NCI-H524 (cell line): ENCODE results near the gene FAM107A.
A peak's percentile ranks its signal among the peaks of the same experiment; 100 is the strongest.

ENCODE experiments used
- DNase-seq, 2 experiments: peaks; one replicate each; lab custom pipeline; 2025; lab: John Stamatoyannopoulos, UW

Gene FAM107A

DNA sequence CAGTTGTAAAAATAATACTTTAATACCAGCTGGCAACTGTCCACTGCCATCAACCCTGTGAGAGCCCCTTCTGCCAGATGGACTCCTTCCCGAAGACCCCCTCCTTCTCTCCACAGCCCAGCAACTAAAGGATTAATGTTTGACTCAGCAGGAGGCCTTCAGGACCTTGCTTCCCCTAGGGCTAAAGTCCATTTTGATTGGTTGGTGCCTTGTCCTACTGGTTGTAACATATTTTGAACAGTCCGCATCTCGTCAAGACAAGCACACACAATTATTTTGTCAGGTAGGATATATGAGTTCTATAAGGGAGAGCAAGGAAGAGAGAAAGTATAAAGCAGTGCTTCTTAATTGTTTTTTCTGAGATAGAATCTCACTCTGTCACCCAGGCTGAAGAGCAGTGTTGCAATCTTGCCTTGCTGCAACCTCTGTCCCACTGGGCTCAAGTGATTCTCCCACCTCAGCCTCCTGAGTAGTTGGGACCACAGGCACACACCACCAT, 58.9 kb downstream of the FAM107A start:
- peak; percentile 96 to 98 for DNase-seq

DNA sequence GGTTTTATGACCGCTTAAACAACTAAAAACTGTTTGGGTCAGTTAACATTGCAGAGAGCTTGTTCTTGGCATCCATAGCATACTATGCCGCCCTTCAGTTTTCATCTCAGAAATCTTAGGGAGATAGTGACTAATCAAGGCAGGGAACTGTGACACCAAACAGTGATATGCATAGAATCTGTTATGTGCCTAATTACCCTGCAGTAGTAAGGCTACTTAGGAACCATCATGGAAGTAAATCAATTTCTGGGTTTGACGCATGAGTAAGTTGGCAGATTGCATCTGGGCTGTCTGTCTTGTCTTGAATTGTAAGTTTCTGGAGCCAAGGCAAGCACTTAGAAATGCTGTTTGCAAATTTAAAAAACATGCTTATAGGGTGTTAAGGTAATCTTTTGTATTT, 62.8 kb downstream of the FAM107A start:
- peak in 1 of 2 experiments; percentile 52 for DNase-seq
